ENCODE results near the gene SAFB. TPM values are rescaled to one million over a fixed set of nuclear protein-coding genes. Genes with fewer than 3 reads are reported as not detected.

The SAFB gene
- total RNA-seq, 1 donor from 2014 or later: 57.9 TPM

DNA sequence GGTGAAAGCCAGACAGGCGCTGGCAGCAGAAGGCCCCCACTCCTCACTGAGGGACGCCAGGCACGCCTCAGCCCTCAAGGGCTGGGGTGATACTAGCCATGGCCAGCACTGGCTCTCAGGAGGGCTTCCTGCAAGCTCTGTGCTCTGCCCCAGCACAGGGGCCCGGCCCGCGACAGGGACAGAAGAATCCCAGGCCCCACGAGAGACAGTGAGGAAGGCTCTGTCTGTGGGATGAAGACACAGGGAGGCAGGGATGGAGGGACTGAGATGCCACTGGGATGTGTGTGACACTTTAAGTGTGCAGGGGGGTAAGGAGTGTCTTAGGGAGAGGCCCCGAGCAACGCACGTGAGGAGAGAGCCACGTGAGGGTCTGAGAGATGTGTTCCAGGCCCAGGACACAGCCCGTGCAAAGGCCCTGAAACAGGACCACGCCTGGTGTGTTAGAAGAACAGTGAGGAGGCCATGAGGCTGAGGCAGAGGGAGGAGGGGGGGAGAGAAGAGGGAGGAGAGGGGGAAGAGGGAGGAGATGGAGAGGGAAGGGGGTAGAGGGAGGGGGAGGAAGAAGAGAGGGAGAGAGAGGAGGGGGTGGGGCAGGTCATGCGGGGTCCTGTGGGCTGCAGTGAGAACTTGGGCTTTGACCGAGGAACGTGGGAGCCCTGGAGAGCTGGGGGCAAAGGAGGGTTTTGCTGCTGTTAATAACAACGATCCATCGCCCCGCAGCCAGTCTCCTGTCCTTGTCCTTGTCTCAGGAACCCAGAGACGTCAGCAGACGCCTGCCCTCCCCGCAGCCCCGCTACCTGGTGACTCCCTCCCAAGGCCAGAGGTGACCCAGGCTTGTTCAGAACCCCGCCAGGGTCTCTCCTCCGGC, 74.4 kb downstream of the SAFB start:
- H3K27me3 Mint-ChIP-seq (ENCODE audit: insufficient read depth, low read depth): peaks cover 5% of the 10 kb centered on the region
- H3K36me3 Mint-ChIP-seq: peaks cover 11% of the 10 kb centered on the region
- Histone ChIP-seq H2AFZ (replicated peaks) (no peak overlapping the region), H3K9me3 (ENCODE audit: low read depth) (no peaks in the 10 kb centered on the region), H3K9ac (no peak overlapping the region), H4K20me1 (ENCODE audit: low read depth) (peaks cover 52% of the 10 kb centered on the region), H3K27me3 (no peaks in the 10 kb centered on the region), H3F3A (ENCODE audit: low read depth) (peaks cover 13% of the 10 kb centered on the region), H3K79me2 (ENCODE audit: low read depth) (peaks cover 21% of the 10 kb centered on the region), H3K36me3 (no peaks in the 10 kb centered on the region), H3K4me2 (no peak overlapping the region), H3K4me3 (no peak overlapping the region), H3K27ac (peak overlapping the region; percentile 37), H3K4me1 (no peaks in the 10 kb centered on the region)
- H3K9me3 Mint-ChIP-seq: peaks cover 3% of the 10 kb centered on the region
- no peak overlapping the region for H3K27ac Mint-ChIP-seq
- H3K4me1 Mint-ChIP-seq: peaks cover 3% of the 10 kb centered on the region
- TF ChIP-seq EZH2phosphoT487 (IDR thresholded peaks at IDR 0.05): no peak
- TF ChIP-seq EZH2 (IDR thresholded peaks at IDR 0.05): no peak
- TF ChIP-seq, protein P1, sequence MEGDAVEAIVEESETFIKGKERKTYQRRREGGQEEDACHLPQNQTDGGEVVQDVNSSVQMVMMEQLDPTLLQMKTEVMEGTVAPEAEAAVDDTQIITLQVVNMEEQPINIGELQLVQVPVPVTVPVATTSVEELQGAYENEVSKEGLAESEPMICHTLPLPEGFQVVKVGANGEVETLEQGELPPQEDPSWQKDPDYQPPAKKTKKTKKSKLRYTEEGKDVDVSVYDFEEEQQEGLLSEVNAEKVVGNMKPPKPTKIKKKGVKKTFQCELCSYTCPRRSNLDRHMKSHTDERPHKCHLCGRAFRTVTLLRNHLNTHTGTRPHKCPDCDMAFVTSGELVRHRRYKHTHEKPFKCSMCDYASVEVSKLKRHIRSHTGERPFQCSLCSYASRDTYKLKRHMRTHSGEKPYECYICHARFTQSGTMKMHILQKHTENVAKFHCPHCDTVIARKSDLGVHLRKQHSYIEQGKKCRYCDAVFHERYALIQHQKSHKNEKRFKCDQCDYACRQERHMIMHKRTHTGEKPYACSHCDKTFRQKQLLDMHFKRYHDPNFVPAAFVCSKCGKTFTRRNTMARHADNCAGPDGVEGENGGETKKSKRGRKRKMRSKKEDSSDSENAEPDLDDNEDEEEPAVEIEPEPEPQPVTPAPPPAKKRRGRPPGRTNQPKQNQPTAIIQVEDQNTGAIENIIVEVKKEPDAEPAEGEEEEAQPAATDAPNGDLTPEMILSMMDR (IDR thresholded peaks at IDR 0.05): no peak
- H3K4me3 Mint-ChIP-seq: no peak overlapping the region
- no peak for DNase-seq (ENCODE audit: low spot score)

DNA sequence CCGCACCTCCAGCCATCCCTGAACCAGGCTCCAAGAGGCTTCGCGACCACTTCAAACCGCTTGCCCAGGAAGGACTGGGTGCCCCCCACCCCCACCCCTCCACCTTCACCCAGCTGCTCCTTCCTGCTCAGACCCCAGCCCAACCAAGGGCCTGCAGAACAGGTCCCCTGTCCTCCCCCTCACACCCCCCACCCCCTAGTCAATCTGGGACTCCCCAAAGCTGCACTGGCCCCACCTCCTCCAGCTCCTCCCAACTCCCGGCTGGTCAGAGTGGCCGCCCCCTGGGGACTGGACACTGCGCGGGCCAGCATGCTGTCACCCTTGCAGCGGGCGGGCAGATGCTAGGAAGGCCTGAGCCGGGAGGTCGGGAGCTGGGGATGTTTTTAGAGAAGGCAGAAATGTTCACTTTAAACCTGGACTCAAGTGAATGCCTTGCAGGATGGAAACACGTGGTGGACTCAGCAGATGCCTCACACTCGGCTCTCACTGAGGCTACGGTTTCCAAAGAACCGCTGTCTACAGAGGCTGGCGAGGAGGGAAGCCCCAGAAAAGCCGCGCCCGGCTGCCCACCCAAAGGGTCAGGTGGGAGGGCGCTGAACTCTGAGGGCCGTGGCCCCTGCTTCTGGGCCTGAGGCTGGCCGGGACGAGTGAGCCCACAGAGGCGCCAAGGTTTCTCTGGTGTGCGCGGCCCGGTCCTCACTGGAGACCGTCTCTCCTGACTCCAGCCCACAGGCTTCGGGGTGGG, 75.2 kb downstream of the SAFB start:
- Histone ChIP-seq H3K36me3 (no peaks in the 10 kb centered on the region), H3K4me2 (no peak overlapping the region), H2AFZ (replicated peaks) (no peak overlapping the region), H3K79me2 (ENCODE audit: low read depth) (peaks cover 13% of the 10 kb centered on the region), H4K20me1 (ENCODE audit: low read depth) (peaks cover 44% of the 10 kb centered on the region), H3K4me3 (no peak overlapping the region), H3K27ac (peak overlapping the region; percentile 53), H3K4me1 (no peaks in the 10 kb centered on the region), H3K9ac (no peak overlapping the region), H3K27me3 (no peaks in the 10 kb centered on the region), H3K9me3 (ENCODE audit: low read depth) (no peaks in the 10 kb centered on the region), H3F3A (ENCODE audit: low read depth) (peaks cover 13% of the 10 kb centered on the region)
- TF ChIP-seq, protein P1 (IDR thresholded peaks at IDR 0.05): no peak
- TF ChIP-seq EZH2phosphoT487 (IDR thresholded peaks at IDR 0.05) (no peak), EZH2 (IDR thresholded peaks at IDR 0.05) (no peak)
- Mint-ChIP-seq H3K36me3 (peaks cover 12% of the 10 kb centered on the region), H3K4me1 (no peaks in the 10 kb centered on the region), H3K27me3 (ENCODE audit: insufficient read depth, low read depth) (peaks cover 5% of the 10 kb centered on the region), H3K9me3 (peaks cover 3% of the 10 kb centered on the region), H3K4me3 (no peak overlapping the region), H3K27ac (no peak overlapping the region)
- DNase-seq (ENCODE audit: low spot score): no peak

DNA sequence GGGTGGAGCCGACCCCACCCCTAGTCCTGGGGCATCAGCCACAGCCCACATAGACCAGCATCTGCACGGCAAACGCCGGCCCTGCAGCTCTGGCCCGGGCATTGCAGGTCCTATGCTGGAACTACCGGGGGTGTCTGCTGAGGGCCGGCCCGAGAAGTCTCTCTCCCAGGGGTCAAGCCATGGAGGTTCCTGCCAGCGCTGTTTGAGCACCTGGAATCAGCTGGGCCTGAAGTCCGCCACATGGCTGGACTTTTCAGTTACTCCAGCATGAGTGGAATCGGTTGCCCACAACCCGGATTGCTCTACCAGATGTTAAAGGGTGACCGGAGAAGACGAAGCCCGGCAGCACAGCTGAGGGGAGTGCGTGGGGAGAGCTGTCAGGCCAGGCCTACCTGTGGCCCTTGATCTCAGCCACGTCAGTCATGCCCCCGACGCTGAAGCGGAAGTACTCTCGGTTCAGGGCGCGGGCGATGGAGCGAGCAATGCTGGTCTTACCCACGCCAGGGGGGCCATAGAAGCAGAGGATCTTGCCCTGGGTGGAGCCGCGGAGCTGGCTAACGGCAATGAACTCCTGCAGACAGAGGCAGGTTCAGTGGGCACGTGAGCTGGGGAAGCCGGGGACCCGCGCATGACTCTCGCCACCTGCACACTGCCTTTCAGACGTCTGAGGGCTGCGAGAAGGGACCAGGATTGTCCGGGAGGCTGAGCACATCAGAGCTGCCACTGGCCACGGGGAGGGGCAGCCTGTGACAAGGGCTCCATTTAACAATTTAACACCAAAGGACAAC, 75.9 kb downstream of the SAFB start:
- H3K36me3 Mint-ChIP-seq: peaks cover 15% of the 10 kb centered on the region
- no peaks in the 10 kb centered on the region for H3K36me3 ChIP-seq
- no peak for TF ChIP-seq EZH2phosphoT487 (IDR thresholded peaks at IDR 0.05)
- no peak for TF ChIP-seq EZH2 (IDR thresholded peaks at IDR 0.05)
- TF ChIP-seq, protein P1 (IDR thresholded peaks at IDR 0.05): no peak

More for the DNA sequence above, 75.9 kb downstream of the SAFB start:
- Histone ChIP-seq H3K79me2 (ENCODE audit: low read depth) (peaks cover 6% of the 10 kb centered on the region), H3K27me3 (no peaks in the 10 kb centered on the region), H3K4me2 (no peak overlapping the region), H2AFZ (replicated peaks) (no peak overlapping the region), H3F3A (ENCODE audit: low read depth) (peaks cover 9% of the 10 kb centered on the region), H3K27ac (no peak overlapping the region), H3K4me1 (no peaks in the 10 kb centered on the region), H4K20me1 (ENCODE audit: low read depth) (peaks cover 36% of the 10 kb centered on the region), H3K9ac (no peak overlapping the region), H3K9me3 (ENCODE audit: low read depth) (no peaks in the 10 kb centered on the region), H3K4me3 (no peak overlapping the region)
- DNase-seq (ENCODE audit: low spot score): no peak
- H3K4me3 Mint-ChIP-seq: no peak overlapping the region
- H3K27ac Mint-ChIP-seq: no peak overlapping the region
- no peaks in the 10 kb centered on the region for H3K4me1 Mint-ChIP-seq
- peaks cover 5% of the 10 kb centered on the region for H3K9me3 Mint-ChIP-seq
- peaks cover 6% of the 10 kb centered on the region for H3K27me3 Mint-ChIP-seq (ENCODE audit: insufficient read depth, low read depth)

Data from neural progenitor cell (in vitro differentiated cells).